RWPE1 (cell line): ENCODE data around the gene TJAP1.

Experiments
- CTCF ChIA-PET: fragments of 350-600 bp; sonication (Branson Sonifier 250); formaldehyde crosslinking; extraction: SDS; loops from one replicate; lab custom pipeline; 2021; lab: Yijun Ruan, JAX
- POLR2A ChIA-PET: fragments of 400-600 bp; formaldehyde crosslinking; extraction: SDS; loops from one replicate; lab custom pipeline; 2020; ENCODE audit warnings: antibody characterized with exemption; ENCODE audit not compliant: low non-redundant PET; lab: Yijun Ruan, JAX
- DNase-seq: peaks from one replicate; pipeline ENCODE4 v3.0.0; 2012; ENCODE audit warnings: low spot score
- H3K27ac ChIP-seq: fragments of 450-650 bp; 2 replicates; pipeline ENCODE4 v1.5.1; 2017
- CTCF ChIP-seq: fragments of 450-650 bp; conservative IDR thresholded peaks from 2 replicates; pipeline ENCODE4 v1.5.1; 2017; ENCODE audit warnings: low read depth, mild to moderate bottlenecking

The TJAP1 gene

GRCh38 chr6:43469947-43470346, 7.4 kb upstream of the TJAP1 start:
- POLR2A ChIA-PET = no interaction called here
- no peak for TF ChIP-seq CTCF

GRCh38 chr6:43471399-43471798, 6.0 kb upstream of the TJAP1 start:
- POLR2A ChIA-PET = no interaction called here
- no peak for TF ChIP-seq CTCF
- no peak for DNase-seq
- no peak overlapping the region for H3K27ac ChIP-seq
- CTCF ChIA-PET = interaction anchor here (0.6 to 1.1 kb wide), 3 partner anchors 14 to 25 kb away, joined by 3 to 4 read pairs (median 4); no protein-coding TSS in a partner anchor

More at GRCh38 chr6:43469947-43470346, 7.4 kb upstream of the TJAP1 start:
- DNase-seq = no peak
- no peak overlapping the region for H3K27ac ChIP-seq
- CTCF ChIA-PET = interaction anchor here (0.6 to 0.7 kb wide), 2 partner anchors 10 to 13 kb away, joined by 4 read pairs; no protein-coding TSS in a partner anchor

GRCh38 chr6:43472515-43472914, 4.9 kb upstream of the TJAP1 start:
- ChIA-PET CTCF (no interaction called here), POLR2A (no interaction called here)
- no peak for TF ChIP-seq CTCF
- no peak overlapping the region for H3K27ac ChIP-seq
- no peak for DNase-seq

- no peak overlapping the region for H3K27ac ChIP-seq
- CTCF ChIA-PET = no interaction called here
- no peak for DNase-seq
- POLR2A ChIA-PET = no interaction called here
- TF ChIP-seq CTCF = no peak
These were observed 1.9 kb upstream of the TJAP1 start for GRCh38 chr6:43475516-43475915.

GRCh38 chr6:43476746-43477145, 624 bp upstream of the TJAP1 start:
- POLR2A ChIA-PET = interaction anchor here (0.6 to 1.0 kb wide), 3 partner anchors 12 to 194 kb away, joined by 4 to 8 read pairs (median 6); no protein-coding TSS in a partner anchor
- CTCF ChIA-PET = no interaction called here
- H3K27ac ChIP-seq = no peak overlapping the region
- DNase-seq = no peak
- TF ChIP-seq CTCF = no peak

GRCh38 chr6:43478008-43478372, 620 bp downstream of the TJAP1 start:
- TF ChIP-seq CTCF = no peak
- CTCF ChIA-PET = no interaction called here
- peak overlapping the region; percentile 79 for H3K27ac ChIP-seq
- POLR2A ChIA-PET = interaction anchor here (0.7 to 1.0 kb wide), 2 partner anchors 17 to 29 kb away, joined by 3 to 4 read pairs; no protein-coding TSS in a partner anchor
- no peak for DNase-seq
